GM21528 (cell line): Measurements from ENCODE around the gene NR3C1.

Source experiments
- ATAC-seq: cut with Tn5 transposase; IDR thresholded peaks from one replicate; pipeline ENCODE4 v1.9.1; 2021; ENCODE audit warnings: mild to moderate bottlenecking, moderate library complexity; ENCODE audit not compliant: unreplicated experiment, low FRiP score

Gene NR3C1

GRCh38 chr5:143373076-143373475 lies 30.4 kb downstream of the NR3C1 start:
- no peak for ATAC-seq

- no peak for ATAC-seq
Observed at GRCh38 chr5:143372187-143372829, 31.2 kb downstream of the NR3C1 start.

GRCh38 chr5:143370440-143370839 lies 33.0 kb downstream of the NR3C1 start:
- ATAC-seq: no peak

- ATAC-seq: no peak
Observed at GRCh38 chr5:143364061-143364460, 39.4 kb downstream of the NR3C1 start.

GRCh38 chr5:143362664-143363227 lies 40.7 kb downstream of the NR3C1 start:
- no peak for ATAC-seq

- no peak for ATAC-seq
Observed at GRCh38 chr5:143361438-143361837, 42.0 kb downstream of the NR3C1 start.

GRCh38 chr5:143360755-143361154 lies 42.7 kb downstream of the NR3C1 start:
- no peak for ATAC-seq

GRCh38 chr5:143359869-143360268 lies 43.6 kb downstream of the NR3C1 start:
- ATAC-seq: peak; percentile 53

- ATAC-seq: no peak
Observed at GRCh38 chr5:143356855-143357583, 46.5 kb downstream of the NR3C1 start.

GRCh38 chr5:143355710-143356109 lies 47.8 kb downstream of the NR3C1 start:
- no peak for ATAC-seq

GRCh38 chr5:143354025-143354424 lies 49.5 kb downstream of the NR3C1 start:
- ATAC-seq: no peak

GRCh38 chr5:143352691-143353090 lies 50.8 kb downstream of the NR3C1 start:
- no peak for ATAC-seq

GRCh38 chr5:143350751-143351602 lies 52.5 kb downstream of the NR3C1 start:
- no peak for ATAC-seq

GRCh38 chr5:143350341-143350740 lies 53.1 kb downstream of the NR3C1 start:
- ATAC-seq: no peak

GRCh38 chr5:143349177-143349576 lies 54.3 kb downstream of the NR3C1 start:
- ATAC-seq: no peak

GRCh38 chr5:143347698-143348344 lies 55.7 kb downstream of the NR3C1 start:
- no peak for ATAC-seq

- no peak for ATAC-seq
Observed at GRCh38 chr5:143347046-143347445, 56.4 kb downstream of the NR3C1 start.

GRCh38 chr5:143345671-143346440 lies 57.6 kb downstream of the NR3C1 start:
- ATAC-seq: no peak

- no peak for ATAC-seq
Observed at GRCh38 chr5:143343042-143343441, 60.4 kb downstream of the NR3C1 start.

- ATAC-seq: no peak
Observed at GRCh38 chr5:143342607-143343006, 60.9 kb downstream of the NR3C1 start.
